ENCODE data around the gene PRRX2. TPM values are rescaled to one million over a fixed set of nuclear protein-coding genes. Genes with fewer than 3 reads are reported as not detected.

Gene PRRX2
- total RNA-seq, 4 donors from 2014 or later = 3.6 to 7.3 (median 4.0) TPM

GRCh38 chr9:129731477-129732085 lies 66.1 kb downstream of the PRRX2 start:
- DNase-seq (ENCODE audit: low spot score) (no peak), ATAC-seq (ENCODE audit: low FRiP score) (no peak)
- no peak for TF ChIP-seq CTCF (IDR thresholded peaks at IDR 0.05)

GRCh38 chr9:129732100-129732499 lies 66.7 kb downstream of the PRRX2 start:
- DNase-seq (ENCODE audit: low spot score) (no peak), ATAC-seq (ENCODE audit: low FRiP score) (no peak)
- TF ChIP-seq CTCF (IDR thresholded peaks at IDR 0.05) = no peak

- TF ChIP-seq CTCF (IDR thresholded peaks at IDR 0.05) = no peak
- no peak for ATAC-seq (ENCODE audit: low FRiP score)
- DNase-seq (ENCODE audit: low spot score) = no peak
Observed at GRCh38 chr9:129732946-129733631, 67.6 kb downstream of the PRRX2 start.

- DNase-seq (ENCODE audit: low spot score) (no peak), ATAC-seq (ENCODE audit: low FRiP score) (no peak)
- no peak for TF ChIP-seq CTCF (IDR thresholded peaks at IDR 0.05)
Observed at GRCh38 chr9:129733632-129733953, 68.1 kb downstream of the PRRX2 start.

GRCh38 chr9:129735546-129735945 lies 70.1 kb downstream of the PRRX2 start:
- no peak for TF ChIP-seq CTCF (IDR thresholded peaks at IDR 0.05)
- ATAC-seq (ENCODE audit: low FRiP score) (no peak), DNase-seq (ENCODE audit: low spot score) (no peak)

GRCh38 chr9:129736334-129736733 lies 70.9 kb downstream of the PRRX2 start:
- DNase-seq (ENCODE audit: low spot score) (no peak), ATAC-seq (ENCODE audit: low FRiP score) (no peak)
- TF ChIP-seq CTCF (IDR thresholded peaks at IDR 0.05) = no peak
